ENCODE data around the gene ST6GALNAC3.
"Not testable (repeated sequence)": the region's sequence is repeated elsewhere in the genome, so short reads cannot be mapped to it uniquely, and the experiment has no call there.

ST6GALNAC3 gene

DNA sequence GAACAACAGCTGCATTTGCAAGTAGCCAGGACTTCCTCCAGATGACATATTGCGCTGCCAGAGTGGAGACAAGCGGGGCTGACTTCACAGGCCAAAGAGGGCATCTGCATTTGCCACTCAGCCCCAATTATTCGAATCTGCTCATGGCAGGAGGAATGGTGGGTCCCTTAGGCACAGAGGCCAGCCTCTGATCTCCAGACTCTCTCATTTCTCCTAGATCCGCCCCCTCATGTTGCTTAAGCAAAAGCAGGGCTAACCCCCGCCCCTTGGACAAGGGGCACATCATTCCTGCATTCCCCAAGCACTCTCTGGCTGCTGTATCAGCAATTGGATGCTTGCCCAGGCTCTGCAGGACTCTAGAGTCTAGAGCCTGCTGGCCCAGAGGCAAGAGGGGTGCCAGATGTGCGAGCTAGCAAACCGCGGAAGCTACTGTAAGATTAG, 262.4 kb downstream of the ST6GALNAC3 start:
- TF ChIP-seq, protein P1, sequence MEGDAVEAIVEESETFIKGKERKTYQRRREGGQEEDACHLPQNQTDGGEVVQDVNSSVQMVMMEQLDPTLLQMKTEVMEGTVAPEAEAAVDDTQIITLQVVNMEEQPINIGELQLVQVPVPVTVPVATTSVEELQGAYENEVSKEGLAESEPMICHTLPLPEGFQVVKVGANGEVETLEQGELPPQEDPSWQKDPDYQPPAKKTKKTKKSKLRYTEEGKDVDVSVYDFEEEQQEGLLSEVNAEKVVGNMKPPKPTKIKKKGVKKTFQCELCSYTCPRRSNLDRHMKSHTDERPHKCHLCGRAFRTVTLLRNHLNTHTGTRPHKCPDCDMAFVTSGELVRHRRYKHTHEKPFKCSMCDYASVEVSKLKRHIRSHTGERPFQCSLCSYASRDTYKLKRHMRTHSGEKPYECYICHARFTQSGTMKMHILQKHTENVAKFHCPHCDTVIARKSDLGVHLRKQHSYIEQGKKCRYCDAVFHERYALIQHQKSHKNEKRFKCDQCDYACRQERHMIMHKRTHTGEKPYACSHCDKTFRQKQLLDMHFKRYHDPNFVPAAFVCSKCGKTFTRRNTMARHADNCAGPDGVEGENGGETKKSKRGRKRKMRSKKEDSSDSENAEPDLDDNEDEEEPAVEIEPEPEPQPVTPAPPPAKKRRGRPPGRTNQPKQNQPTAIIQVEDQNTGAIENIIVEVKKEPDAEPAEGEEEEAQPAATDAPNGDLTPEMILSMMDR (conservative IDR thresholded peaks at IDR 0.05) = no peak
- H3K27ac ChIP-seq = no peak overlapping the region

DNA sequence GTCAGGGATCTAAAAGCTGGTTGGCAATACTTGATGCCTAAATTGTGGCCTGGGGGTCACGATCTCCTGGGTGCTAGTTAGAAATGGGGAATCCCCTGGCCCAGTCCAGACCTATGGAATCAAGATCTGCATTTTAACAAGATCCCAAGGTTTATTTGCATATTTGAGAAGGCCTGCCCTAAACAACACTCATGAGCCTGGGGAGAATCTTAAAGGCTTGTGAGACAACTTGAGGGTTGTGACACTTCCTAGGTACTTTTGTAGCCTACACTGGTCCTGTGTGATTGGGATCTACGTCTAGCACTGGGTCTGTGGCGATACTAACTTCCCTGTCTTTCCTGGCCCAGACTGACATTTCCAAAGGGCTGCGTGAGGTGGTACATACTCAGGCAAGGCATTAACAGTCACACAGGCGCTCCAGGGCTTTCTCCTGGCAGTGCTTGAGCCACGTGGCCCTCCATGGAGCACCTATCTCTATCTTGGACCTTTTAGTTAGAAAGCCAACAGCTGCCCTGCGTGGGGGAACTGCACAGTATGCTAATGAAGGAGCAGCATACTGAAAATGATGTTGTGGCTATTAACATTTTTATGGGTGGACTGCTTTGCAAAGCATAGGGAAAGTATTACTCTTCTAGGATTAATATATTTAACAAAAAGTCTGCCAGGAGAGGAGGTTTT, 263.1 kb downstream of the ST6GALNAC3 start:
- no peak overlapping the region for H3K27ac ChIP-seq
- TF ChIP-seq, protein P1 (conservative IDR thresholded peaks at IDR 0.05) = no peak

DNA sequence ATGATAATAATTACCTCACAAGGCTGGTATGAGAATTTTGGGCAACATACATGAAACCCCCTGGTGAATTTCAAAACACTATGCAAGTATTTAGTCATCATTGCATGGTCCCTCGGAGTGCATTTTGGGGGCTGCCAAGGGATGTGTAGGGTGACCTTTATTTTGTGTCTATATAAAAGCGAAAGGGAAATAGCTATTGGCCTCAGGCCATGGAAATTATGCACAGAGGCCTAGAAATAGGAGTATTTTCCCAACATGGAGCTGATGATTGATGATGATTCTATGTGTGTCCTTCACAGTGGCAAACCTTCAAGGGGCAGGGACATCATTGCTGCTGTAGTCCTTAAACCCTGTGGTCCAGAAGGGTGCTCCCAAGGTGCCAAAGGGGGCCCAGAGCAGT, 265.5 kb downstream of the ST6GALNAC3 start:
- TF ChIP-seq, protein P1 (conservative IDR thresholded peaks at IDR 0.05) = no peak
- H3K27ac ChIP-seq = no peak overlapping the region

DNA sequence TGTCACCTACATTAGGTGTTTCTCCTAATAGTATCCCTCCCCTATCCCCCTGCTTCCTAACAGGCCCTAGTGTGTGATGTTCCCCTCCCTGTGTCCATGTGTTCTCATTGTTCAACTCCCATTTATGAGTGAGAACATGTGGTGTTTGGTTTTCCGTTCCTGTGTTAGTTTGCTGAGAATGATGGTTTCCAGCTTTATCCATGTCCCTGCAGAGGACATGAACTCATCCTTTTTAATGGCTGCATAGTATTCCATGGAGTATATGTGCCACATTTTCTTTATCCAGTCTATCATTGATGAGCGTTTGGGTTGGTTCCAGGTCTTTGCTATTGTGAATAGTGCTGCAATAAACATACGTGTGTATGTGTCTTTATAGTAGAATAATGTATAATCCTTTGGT, 267.3 kb downstream of the ST6GALNAC3 start:
- not testable (repeated sequence) for H3K27ac ChIP-seq

DNA sequence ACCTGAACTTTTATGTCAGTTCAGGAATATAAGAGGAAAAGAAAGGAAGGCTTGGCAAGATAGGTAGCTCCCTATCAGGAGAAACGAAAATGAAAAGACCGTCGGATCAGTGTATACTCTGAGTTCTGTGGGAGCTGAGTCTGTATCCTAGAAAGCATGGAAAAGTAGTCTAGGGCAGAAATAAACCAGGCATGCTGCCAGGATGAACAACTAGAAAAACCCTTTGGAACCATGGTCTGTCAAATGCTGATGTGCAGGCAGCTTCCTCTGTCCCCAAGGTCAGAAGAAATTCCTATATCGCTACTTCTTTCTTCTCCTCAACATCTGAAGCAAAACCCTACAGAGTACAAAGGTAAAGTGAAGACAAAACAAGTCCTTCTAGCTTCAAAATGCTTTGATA, 268.8 kb downstream of the ST6GALNAC3 start:
- TF ChIP-seq, protein P1 (conservative IDR thresholded peaks at IDR 0.05) = no peak
- no peak overlapping the region for H3K27ac ChIP-seq

DNA sequence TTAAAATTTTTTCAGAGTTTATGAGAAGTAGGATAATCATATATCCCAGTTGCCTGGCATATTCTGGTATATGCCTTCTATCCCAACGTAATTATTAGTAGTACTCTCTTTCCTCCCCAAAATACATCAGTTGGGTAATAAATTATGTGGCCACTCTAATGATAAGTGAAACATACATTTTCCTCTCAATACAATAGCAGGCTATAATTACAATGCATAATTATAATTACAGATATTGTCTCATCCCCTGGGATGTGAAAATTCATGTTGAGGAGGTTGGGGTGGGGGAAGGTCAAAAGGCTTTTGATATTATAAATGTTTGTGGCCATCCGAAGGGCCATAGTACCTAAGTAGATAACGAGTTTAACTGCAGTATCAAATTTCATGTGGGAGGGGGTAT, 277.1 kb downstream of the ST6GALNAC3 start:
- no peak overlapping the region for H3K27ac ChIP-seq
- TF ChIP-seq, protein P1 (conservative IDR thresholded peaks at IDR 0.05) = no peak

DNA sequence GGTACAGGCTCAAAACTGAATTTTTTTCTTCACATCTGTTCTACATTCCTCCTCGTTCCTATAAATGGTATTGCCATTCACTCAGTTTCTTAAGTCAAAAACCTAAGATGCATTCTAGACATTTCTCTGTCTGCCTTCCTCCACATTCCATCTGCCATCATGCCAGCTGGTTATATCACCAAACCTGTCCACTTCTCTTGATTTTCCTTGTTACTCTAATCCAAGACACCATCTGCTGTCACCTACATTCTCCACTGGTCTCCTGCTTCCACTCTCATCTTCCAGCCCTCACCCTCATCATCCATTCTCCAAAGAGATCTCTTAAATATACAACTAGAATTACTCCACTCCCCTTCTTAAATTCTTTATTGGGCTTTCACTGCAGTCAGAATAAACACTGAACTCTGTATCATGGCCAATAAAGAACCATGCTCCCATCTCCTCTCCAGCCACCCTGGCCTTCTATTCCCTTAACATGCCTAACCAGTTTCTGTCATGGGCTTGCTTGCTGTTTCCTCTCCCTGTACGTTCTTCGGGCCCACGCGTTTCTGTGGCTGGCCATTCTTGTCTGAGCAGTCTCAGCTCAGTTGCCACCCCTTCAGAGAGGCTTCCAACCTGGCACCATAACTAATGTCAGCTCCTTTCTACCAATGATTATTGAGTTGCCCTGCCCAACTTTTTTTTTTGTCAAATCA, 278.3 kb downstream of the ST6GALNAC3 start:
- peak overlapping the region; percentile 57 for H3K27ac ChIP-seq
- TF ChIP-seq, protein P1 (conservative IDR thresholded peaks at IDR 0.05) = no peak

DNA sequence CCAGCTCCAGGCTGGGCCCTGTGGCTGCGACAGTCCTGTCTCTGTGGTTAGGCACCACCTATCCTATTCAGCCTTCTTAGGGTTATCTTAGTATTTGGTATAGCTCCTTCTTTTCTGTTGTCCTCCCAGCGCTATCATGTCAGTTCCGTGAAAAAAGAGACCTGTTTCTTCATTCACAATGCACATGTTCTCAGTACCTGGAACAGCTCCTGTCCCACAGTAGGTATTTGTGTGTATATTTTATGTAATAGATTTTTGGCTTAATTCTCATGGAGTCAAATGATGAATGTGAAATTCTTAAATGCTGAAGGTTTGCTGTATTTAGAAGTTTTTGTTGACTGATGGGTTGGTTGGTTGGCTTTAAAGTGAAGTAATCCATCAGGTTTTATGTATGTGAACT, 279.7 kb downstream of the ST6GALNAC3 start:
- TF ChIP-seq, protein P1 (conservative IDR thresholded peaks at IDR 0.05) = no peak

More for the DNA sequence above, 279.7 kb downstream of the ST6GALNAC3 start:
- no peak overlapping the region for H3K27ac ChIP-seq

Data from VCaP (cell line).